ENCODE results near the gene SASS6. TPM values are rescaled to one million over a fixed set of nuclear protein-coding genes. Genes with fewer than 3 reads are reported as not detected.

SASS6 gene
- total and polyA plus RNA-seq, 4 experiments from 2014 or later = 1.5 to 5.8 (median 4.0) TPM

GRCh38 chr1:100080331-100080730 lies 52.4 kb downstream of the SASS6 start:
- Histone ChIP-seq H3K4me3 (ENCODE audit: low read length in 2 of 2) (no peak overlapping the region), H3K4me1 (ENCODE audit: insufficient read depth, low read length) (no peaks in the 10 kb centered on the region), H3K36me3 (ENCODE audit: insufficient read depth, low read length) (peaks cover 47% of the 10 kb centered on the region), H3K27me3 (ENCODE audit: insufficient read depth, low read length) (no peaks in the 10 kb centered on the region), H3K9me3 (ENCODE audit: control insufficient read depth in 1 of 2, low read length in 2 of 2) (no peaks in the 10 kb centered on the region), H3K27ac (ENCODE audit: low read depth, low read length) (no peak overlapping the region)
- Mint-ChIP-seq H3K36me3 (peaks cover 25 to 67% of the 10 kb centered on the region in 2 donors), H3K27ac (peak overlapping the region in 1 of 7 donors; percentile 22), H3K4me3 (no peak overlapping the region), H3K4me1 (peaks cover 0 to 4% (median 0%) of the 10 kb centered on the region in 4 donors), H3K27me3 (no peaks in the 10 kb centered on the region), H3K9me3 (no peaks in the 10 kb centered on the region)
- no peak for DNase-seq
- ChIA-PET POLR2A (ENCODE audit: partially characterized antibody) (no interaction called here), CTCF (ENCODE audit: partially characterized antibody) (no interaction called here)
- intact Hi-C loops (cut with micrococcal nuclease) = no loop called here

GRCh38 chr1:100077531-100077930 lies 55.2 kb downstream of the SASS6 start:
- intact Hi-C loops (cut with micrococcal nuclease) = no loop called here
- CTCF ChIA-PET (ENCODE audit: partially characterized antibody) = no interaction called here
- H3K36me3 Mint-ChIP-seq = peaks cover 40 to 83% of the 10 kb centered on the region in 2 donors

GRCh38 chr1:100076744-100077143 lies 56.0 kb downstream of the SASS6 start:
- DNase-seq = no peak
- Histone ChIP-seq H3K27me3 (ENCODE audit: insufficient read depth, low read length) (no peaks in the 10 kb centered on the region), H3K9me3 (ENCODE audit: control insufficient read depth in 1 of 2, low read length in 2 of 2) (no peaks in the 10 kb centered on the region), H3K27ac (ENCODE audit: low read depth, low read length) (no peak overlapping the region), H3K4me3 (ENCODE audit: low read length in 2 of 2) (no peak overlapping the region), H3K36me3 (ENCODE audit: insufficient read depth, low read length) (peaks cover 56% of the 10 kb centered on the region), H3K4me1 (ENCODE audit: insufficient read depth, low read length) (no peaks in the 10 kb centered on the region)
- ChIA-PET POLR2A (ENCODE audit: partially characterized antibody) (interaction anchor here (0.5 to 0.8 kb wide), 2 partner anchors 11 to 35 kb away, joined by 3 read pairs; no protein-coding TSS in a partner anchor), CTCF (ENCODE audit: partially characterized antibody) (no interaction called here)
- H3K4me1 Mint-ChIP-seq = peaks cover 0 to 8% (median 3%) of the 10 kb centered on the region in 4 donors
- H3K36me3 Mint-ChIP-seq = peaks cover 38 to 86% of the 10 kb centered on the region in 2 donors
- H3K27ac Mint-ChIP-seq = peak overlapping the region in 2 of 7 donors; percentile 2 to 70
- intact Hi-C loops (cut with micrococcal nuclease) = no loop called here
- no peaks in the 10 kb centered on the region for H3K9me3 Mint-ChIP-seq
- H3K27me3 Mint-ChIP-seq = no peaks in the 10 kb centered on the region
- H3K4me3 Mint-ChIP-seq = no peak overlapping the region

More at GRCh38 chr1:100077531-100077930, 55.2 kb downstream of the SASS6 start:
- DNase-seq = no peak
- POLR2A ChIA-PET (ENCODE audit: partially characterized antibody) = interaction anchor here (0.8 kb wide), 1 partner anchor 10 kb away, joined by 3 read pairs; no protein-coding TSS in a partner anchor
- Histone ChIP-seq H3K36me3 (ENCODE audit: insufficient read depth, low read length) (peaks cover 56% of the 10 kb centered on the region), H3K27me3 (ENCODE audit: insufficient read depth, low read length) (no peaks in the 10 kb centered on the region), H3K9me3 (ENCODE audit: control insufficient read depth in 1 of 2, low read length in 2 of 2) (no peaks in the 10 kb centered on the region), H3K27ac (ENCODE audit: low read depth, low read length) (no peak overlapping the region), H3K4me3 (ENCODE audit: low read length in 2 of 2) (no peak overlapping the region), H3K4me1 (ENCODE audit: insufficient read depth, low read length) (no peaks in the 10 kb centered on the region)
- Mint-ChIP-seq H3K27ac (peak overlapping the region in 4 of 7 donors; percentile 0 to 37 (median 30)), H3K27me3 (no peaks in the 10 kb centered on the region), H3K4me3 (no peak overlapping the region), H3K4me1 (peaks cover 0 to 8% (median 3%) of the 10 kb centered on the region in 4 donors), H3K9me3 (no peaks in the 10 kb centered on the region)

GRCh38 chr1:100076319-100076718 lies 56.4 kb downstream of the SASS6 start:
- no peaks in the 10 kb centered on the region for H3K9me3 ChIP-seq (ENCODE audit: control insufficient read depth in 1 of 2, low read length in 2 of 2)
- peak overlapping the region in 3 of 7 donors; percentile 48 to 73 (median 70) for H3K27ac Mint-ChIP-seq
- no peaks in the 10 kb centered on the region for H3K27me3 ChIP-seq (ENCODE audit: insufficient read depth, low read length)
- intact Hi-C loops (cut with micrococcal nuclease) = no loop called here
- CTCF ChIA-PET (ENCODE audit: partially characterized antibody) = no interaction called here
- DNase-seq = no peak
- peaks cover 0 to 8% (median 3%) of the 10 kb centered on the region in 4 donors for H3K4me1 Mint-ChIP-seq
- H3K4me3 Mint-ChIP-seq = no peak overlapping the region
- H3K4me1 ChIP-seq (ENCODE audit: insufficient read depth, low read length) = no peaks in the 10 kb centered on the region
- no peaks in the 10 kb centered on the region for H3K9me3 Mint-ChIP-seq
- no peaks in the 10 kb centered on the region for H3K27me3 Mint-ChIP-seq
- no peak overlapping the region for H3K27ac ChIP-seq (ENCODE audit: low read depth, low read length)
- H3K36me3 ChIP-seq (ENCODE audit: insufficient read depth, low read length) = peaks cover 58% of the 10 kb centered on the region
- no peak overlapping the region for H3K4me3 ChIP-seq (ENCODE audit: low read length in 2 of 2)
- POLR2A ChIA-PET (ENCODE audit: partially characterized antibody) = interaction anchor here (0.5 kb wide), 1 partner anchor 34 kb away, joined by 3 read pairs; no protein-coding TSS in a partner anchor
- peaks cover 40 to 86% of the 10 kb centered on the region in 2 donors for H3K36me3 Mint-ChIP-seq

GRCh38 chr1:100075773-100076172 lies 57.0 kb downstream of the SASS6 start:
- no peaks in the 10 kb centered on the region for H3K27me3 ChIP-seq (ENCODE audit: insufficient read depth, low read length)
- no peaks in the 10 kb centered on the region for H3K9me3 ChIP-seq (ENCODE audit: control insufficient read depth in 1 of 2, low read length in 2 of 2)
- Mint-ChIP-seq H3K36me3 (peaks cover 42 to 85% of the 10 kb centered on the region in 2 donors), H3K27ac (peak overlapping the region in 4 of 7 donors; percentile 25 to 75 (median 62)), H3K27me3 (no peaks in the 10 kb centered on the region), H3K4me3 (no peak overlapping the region), H3K9me3 (no peaks in the 10 kb centered on the region), H3K4me1 (peaks cover 0 to 8% (median 3%) of the 10 kb centered on the region in 4 donors)
- H3K36me3 ChIP-seq (ENCODE audit: insufficient read depth, low read length) = peaks cover 59% of the 10 kb centered on the region
- H3K4me3 ChIP-seq (ENCODE audit: low read length in 2 of 2) = no peak overlapping the region
- intact Hi-C loops (cut with micrococcal nuclease) = no loop called here
- H3K4me1 ChIP-seq (ENCODE audit: insufficient read depth, low read length) = no peaks in the 10 kb centered on the region
- ChIA-PET POLR2A (ENCODE audit: partially characterized antibody) (no interaction called here), CTCF (ENCODE audit: partially characterized antibody) (no interaction called here)
- H3K27ac ChIP-seq (ENCODE audit: low read depth, low read length) = no peak overlapping the region
- no peak for DNase-seq

- H3K27me3 Mint-ChIP-seq = no peaks in the 10 kb centered on the region
- Histone ChIP-seq H3K27ac (ENCODE audit: low read depth, low read length) (no peak overlapping the region), H3K36me3 (ENCODE audit: insufficient read depth, low read length) (peaks cover 60% of the 10 kb centered on the region), H3K9me3 (ENCODE audit: control insufficient read depth in 1 of 2, low read length in 2 of 2) (no peaks in the 10 kb centered on the region), H3K4me3 (ENCODE audit: low read length in 2 of 2) (no peak overlapping the region), H3K27me3 (ENCODE audit: insufficient read depth, low read length) (no peaks in the 10 kb centered on the region), H3K4me1 (ENCODE audit: insufficient read depth, low read length) (no peaks in the 10 kb centered on the region)
- POLR2A ChIA-PET (ENCODE audit: partially characterized antibody) = no interaction called here
- no peaks in the 10 kb centered on the region for H3K9me3 Mint-ChIP-seq
- H3K4me3 Mint-ChIP-seq = no peak overlapping the region
- peak overlapping the region in 4 of 7 donors; percentile 1 to 29 (median 22) for H3K27ac Mint-ChIP-seq
- intact Hi-C loops (cut with micrococcal nuclease) = no loop called here
- DNase-seq = no peak
- peaks cover 0 to 8% (median 5%) of the 10 kb centered on the region in 4 donors for H3K4me1 Mint-ChIP-seq
- CTCF ChIA-PET (ENCODE audit: partially characterized antibody) = no interaction called here
- peaks cover 47 to 85% of the 10 kb centered on the region in 2 donors for H3K36me3 Mint-ChIP-seq
Observed at GRCh38 chr1:100074604-100075395, 57.9 kb downstream of the SASS6 start.

- no peak overlapping the region for H3K4me3 Mint-ChIP-seq
- Histone ChIP-seq H3K4me3 (ENCODE audit: low read length in 2 of 2) (no peak overlapping the region), H3K27ac (ENCODE audit: low read depth, low read length) (no peak overlapping the region), H3K9me3 (ENCODE audit: control insufficient read depth in 1 of 2, low read length in 2 of 2) (no peaks in the 10 kb centered on the region), H3K27me3 (ENCODE audit: insufficient read depth, low read length) (no peaks in the 10 kb centered on the region), H3K36me3 (ENCODE audit: insufficient read depth, low read length) (peaks cover 60% of the 10 kb centered on the region), H3K4me1 (ENCODE audit: insufficient read depth, low read length) (no peaks in the 10 kb centered on the region)
- H3K27me3 Mint-ChIP-seq = no peaks in the 10 kb centered on the region
- POLR2A ChIA-PET (ENCODE audit: partially characterized antibody) = no interaction called here
- intact Hi-C loops (cut with micrococcal nuclease) = no loop called here
- peaks cover 0 to 8% (median 6%) of the 10 kb centered on the region in 4 donors for H3K4me1 Mint-ChIP-seq
- DNase-seq = no peak
- H3K36me3 Mint-ChIP-seq = peaks cover 51 to 84% of the 10 kb centered on the region in 2 donors
- CTCF ChIA-PET (ENCODE audit: partially characterized antibody) = no interaction called here
- peak overlapping the region in 1 of 7 donors; percentile 36 for H3K27ac Mint-ChIP-seq
- H3K9me3 Mint-ChIP-seq = no peaks in the 10 kb centered on the region
Observed at GRCh38 chr1:100073531-100073930, 59.2 kb downstream of the SASS6 start.
